ENCODE measurements around the gene OTULIN.
A peak's percentile ranks its signal among the peaks of the same experiment; 100 is the strongest.

OTULIN gene
- 37.9 to 103 (median 67.6) reads per million in 18 experiments for total RNA-seq

- DNase-seq = peak; percentile 96
These were observed at the start of gene OTULIN for GRCh38 chr5:14664270-14665100. Gene OTULIN, plus strand, starts transcription at chr5:14664718. Its CDS starts 108 bp downstream, at chr5:14664826.

DNA sequence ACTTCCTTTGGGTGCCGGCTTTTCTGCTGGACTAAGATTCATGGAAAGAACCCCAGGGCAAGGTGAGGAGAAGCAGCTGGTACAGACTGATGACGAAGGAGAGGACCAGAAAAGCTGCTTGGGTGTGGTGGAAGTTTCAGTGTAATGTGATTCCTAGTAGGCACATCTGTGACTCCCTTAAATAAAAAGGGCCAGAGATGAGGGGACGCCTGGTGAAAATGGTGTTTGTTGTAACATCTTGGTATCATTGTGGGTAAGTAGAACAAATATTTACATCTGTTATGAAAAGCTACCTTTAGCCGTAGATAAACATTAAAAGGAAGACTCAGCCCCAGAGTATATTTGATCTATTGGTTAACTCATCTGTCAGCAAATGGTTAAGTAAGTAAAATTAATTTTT, 49.2 kb upstream of the OTULIN start:
- DNase-seq = no peak

GRCh38 chr5:14617441-14617840, 47.1 kb upstream of the OTULIN start:
- DNase-seq = no peak

- no peak for DNase-seq
These were observed 37.2 kb upstream of the OTULIN start for GRCh38 chr5:14627270-14627669.

DNA sequence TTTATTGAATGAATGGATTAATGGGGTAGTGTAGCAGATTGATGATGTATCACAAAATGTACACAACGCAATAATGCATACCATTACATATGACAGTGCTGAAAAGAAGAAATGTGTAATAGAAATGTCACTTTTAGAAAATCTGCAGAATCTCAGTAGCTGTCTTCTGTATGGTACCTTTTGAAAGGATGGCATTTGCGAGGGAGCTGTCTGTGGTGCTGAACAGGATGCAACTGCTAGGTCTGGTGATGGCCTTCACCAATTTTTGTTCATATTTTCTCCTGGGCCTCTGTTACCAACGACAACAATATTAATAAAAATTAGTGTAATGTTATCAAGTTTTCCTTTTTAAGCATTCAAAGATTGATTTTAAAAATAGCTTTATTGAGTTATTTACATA, 36.2 kb upstream of the OTULIN start:
- peak in 1 of 2 donors; percentile 61 for DNase-seq

GRCh38 chr5:14630671-14631070, 33.8 kb upstream of the OTULIN start:
- DNase-seq = peak in 1 of 2 donors; percentile 43

DNA sequence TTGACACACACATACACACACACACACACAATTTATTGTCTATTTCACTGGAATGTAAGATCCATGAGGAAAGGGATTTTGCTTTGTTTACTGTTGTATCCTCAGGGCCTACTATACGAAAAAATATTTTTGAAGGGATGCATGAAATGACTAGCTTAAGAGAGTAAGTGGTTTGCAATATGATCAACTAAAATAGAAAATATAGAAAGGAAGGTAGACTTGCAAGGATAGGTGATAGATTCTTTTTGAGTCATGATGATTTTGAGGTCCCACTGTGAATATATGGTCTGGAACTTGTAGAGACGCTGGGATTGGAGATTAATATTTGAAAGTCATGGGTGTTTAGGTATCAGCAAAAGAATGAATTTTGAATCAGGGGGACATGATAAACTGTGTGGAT, 28.9 kb upstream of the OTULIN start:
- DNase-seq = no peak

DNA sequence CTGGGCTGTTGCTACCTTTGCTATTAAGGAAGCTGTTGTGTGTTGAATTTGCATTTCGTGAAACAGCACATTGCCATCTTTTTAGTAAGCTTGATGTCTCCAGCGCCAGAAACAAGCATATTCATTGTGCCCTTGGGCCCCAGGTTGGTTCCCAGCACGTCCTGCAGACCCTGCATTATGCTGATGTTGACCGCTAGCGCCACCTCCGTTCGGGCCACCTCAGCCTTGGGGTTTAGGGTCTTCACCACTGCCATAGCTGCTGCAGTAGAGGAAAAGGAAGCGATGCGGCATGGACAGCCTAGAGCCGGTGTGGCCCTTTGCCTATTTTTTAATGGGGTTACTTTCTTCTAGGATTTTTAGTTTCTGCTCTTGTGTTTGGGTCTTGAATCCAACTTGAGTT, 23.8 kb upstream of the OTULIN start:
- DNase-seq = no peak

DNA sequence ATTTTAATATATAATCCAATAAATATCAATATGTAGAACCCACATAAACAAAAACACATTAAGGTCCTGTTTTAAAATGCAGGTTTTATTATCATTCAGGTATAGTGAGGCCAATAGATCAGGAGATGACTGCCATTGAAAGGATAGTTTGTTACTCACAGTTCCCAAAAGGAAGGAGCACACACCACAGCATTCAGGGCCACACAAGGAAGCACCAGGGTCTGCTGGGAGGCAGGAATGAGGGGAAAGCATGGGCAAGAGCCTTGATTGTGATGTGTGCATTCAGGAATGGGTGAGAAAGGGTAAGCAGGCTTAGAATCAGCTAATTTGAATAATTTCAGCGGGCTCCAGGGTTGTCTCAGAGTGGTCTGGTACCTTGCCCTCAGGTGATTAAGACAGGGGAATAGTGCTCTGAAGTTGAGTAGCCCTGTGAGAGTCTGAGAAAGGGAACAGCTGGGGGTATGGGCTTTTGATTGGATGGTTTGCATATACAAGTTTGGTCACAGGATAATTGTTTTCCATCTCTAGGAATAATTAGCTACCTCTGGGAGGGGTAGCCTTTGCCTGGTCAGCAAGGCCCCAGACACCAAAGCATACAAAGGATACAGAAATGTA, 19.8 kb upstream of the OTULIN start:
- no peak for DNase-seq

- DNase-seq = peak; percentile 63 to 74
These were observed 14.5 kb upstream of the OTULIN start for GRCh38 chr5:14650052-14650451.

- DNase-seq = peak in 1 of 2 donors; percentile 1
These were observed 9.3 kb upstream of the OTULIN start for GRCh38 chr5:14655146-14655741.

GRCh38 chr5:14656898-14657297, 7.6 kb upstream of the OTULIN start:
- peak in 1 of 2 donors; percentile 1 for DNase-seq

DNA sequence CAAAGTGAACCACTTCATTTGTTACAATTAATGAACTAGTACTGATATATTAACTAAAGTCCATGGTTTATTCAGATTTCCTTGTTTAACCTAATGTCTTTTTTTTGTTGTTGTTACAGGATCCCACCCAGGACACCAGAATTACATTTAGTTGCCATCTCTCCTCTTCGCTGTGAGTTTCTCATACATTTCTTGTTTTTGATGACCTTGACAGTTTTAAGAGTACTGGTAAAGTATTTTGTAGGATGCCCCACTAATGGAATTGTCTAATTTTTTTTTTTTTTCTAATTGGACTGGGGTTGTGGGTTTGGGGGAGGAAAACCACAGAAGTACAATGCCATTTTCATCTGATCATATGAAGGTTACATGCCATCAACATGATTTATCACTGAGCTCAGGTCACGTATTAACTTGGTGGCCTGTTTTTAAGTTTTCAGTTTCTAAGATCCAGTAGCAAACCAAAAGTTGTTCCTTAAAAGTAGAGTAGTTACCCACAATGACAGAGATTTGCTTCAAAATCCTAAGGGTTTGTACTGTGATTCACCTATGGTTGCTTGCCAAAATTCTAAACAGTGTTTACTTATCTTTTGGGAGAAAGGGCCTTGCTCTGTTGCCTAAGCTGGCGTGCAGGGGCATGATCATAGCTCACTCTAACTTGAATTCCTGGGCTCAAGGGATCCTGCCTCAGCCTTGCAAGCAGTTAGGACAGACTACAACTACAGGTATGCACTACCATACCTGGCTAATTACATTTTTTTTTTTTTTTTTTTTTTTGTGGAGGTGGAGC, 4.5 kb upstream of the OTULIN start:
- DNase-seq = peak in 1 of 2 donors; percentile 1

DNA sequence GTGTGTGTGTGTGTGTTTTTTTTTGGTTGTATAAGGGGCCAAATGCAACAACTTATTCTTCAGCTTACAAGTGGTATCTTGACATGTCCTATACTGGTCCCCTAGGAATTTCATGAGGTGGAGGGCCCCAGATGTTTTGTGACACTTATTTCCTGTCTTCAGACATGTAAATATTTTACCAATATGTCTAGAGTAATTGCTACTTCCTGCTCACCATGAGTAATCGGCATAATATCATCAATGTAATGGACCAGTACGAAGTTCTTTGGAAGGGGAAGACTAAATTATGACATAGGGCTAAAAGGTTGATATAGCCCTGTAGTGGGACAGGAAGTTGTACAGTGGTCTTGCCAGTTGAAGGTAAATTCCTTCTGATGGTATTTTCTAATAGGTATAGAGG, 3.7 kb upstream of the OTULIN start:
- no peak for DNase-seq

GRCh38 chr5:14662721-14663260, 1.7 kb upstream of the OTULIN start:
- DNase-seq = peak in 1 of 2 donors; percentile 1

DNA sequence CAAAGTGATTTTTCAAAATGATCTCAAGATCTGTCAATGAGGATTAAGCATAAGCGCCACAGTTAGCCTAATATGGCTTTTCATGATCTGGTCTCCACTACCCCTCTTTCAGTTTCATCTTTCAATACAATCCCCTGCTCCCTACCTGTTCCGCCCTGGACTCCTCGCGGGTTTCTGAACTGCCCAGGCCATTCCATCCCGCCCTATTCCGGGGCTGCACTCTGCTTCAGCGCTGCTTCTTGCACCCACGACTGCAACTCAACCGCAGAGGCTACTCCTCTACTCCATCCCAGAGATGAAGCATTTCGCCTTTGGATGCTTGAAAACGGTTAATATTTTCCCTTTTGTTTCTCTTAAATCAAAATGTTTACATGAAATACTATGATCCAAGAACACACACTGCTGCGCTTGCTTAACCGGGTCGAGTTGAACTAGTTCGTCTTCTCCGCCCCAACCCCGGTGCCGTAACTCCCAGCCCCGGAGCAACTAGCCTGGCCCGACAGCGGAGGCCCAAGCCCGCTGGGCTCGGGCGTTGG, 716 bp upstream of the OTULIN start:
- DNase-seq = peak in 1 of 2 donors; percentile 17

GRCh38 chr5:14665101-14665822, 744 bp downstream of the OTULIN start:
- peak; percentile 7 to 53 for DNase-seq

- peak; percentile 16 to 21 for DNase-seq
These were observed 1.4 kb downstream of the OTULIN start for GRCh38 chr5:14665949-14666348.

DNA sequence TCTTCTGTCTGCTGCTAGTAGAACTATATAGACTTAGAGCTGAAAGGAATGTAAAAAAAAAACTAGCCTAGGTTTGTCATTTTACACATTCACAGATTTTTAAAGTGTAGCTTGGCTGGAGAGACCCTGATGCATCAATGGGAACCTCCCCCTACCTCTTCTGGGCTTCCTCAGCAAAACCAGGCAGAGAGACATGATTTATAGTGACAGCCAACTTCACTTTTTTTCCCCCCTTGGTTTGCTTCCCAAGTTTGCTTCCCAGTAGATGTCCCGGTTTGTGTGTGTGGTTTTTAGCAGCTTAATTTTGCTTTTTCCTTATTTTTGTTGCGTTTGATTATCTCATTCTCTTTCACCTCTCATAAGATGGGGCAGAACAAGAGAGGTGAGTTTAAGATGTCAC, 1.8 kb downstream of the OTULIN start:
- no peak for DNase-seq

- DNase-seq = peak in 1 of 2 donors; percentile 1
These were observed 2.8 kb downstream of the OTULIN start for GRCh38 chr5:14667290-14667689.

DNA sequence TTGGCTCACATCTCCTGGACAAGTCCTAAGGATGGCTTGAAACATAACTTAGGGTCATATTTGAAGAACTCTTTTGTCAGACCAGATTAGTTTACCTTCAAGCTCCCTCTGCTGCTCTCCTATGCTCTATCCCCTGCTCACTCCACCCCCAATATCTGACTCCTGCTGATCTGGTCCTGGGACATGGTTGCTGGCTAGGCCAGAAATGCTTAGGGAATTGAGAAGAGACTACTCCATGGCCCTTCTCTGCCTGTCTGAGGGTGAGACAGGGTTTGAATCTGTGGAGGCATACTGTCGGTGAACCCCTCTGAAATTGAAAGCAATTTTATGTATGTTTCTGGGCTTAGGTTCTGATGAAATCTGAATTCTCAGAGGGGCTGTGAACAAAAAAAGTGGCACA, 3.3 kb downstream of the OTULIN start:
- DNase-seq = no peak
